Mesenchymal stem cell (in vitro differentiated cells and primary cell): ENCODE data around the gene PHETA1.
"Not testable (repeated sequence)": the region's sequence is repeated elsewhere in the genome, so short reads cannot be mapped to it uniquely, and the experiment has no call there.

ENCODE experiments used
- DNase-seq: peaks from one replicate; pipeline ENCODE4 v3.0.0-alpha.2; 2013
- H2AFZ ChIP-seq: one replicate; pipeline ENCODE4 v1.6.1; 2013; ENCODE audit warnings: low read depth, mild to moderate bottlenecking, control low read depth, inconsistent platforms, low read length, moderate library complexity
- H2AK5ac ChIP-seq: 2 replicates; pipeline ENCODE4 v1.6.1; 2013; ENCODE audit warnings: low read length, moderate library complexity, mild to moderate bottlenecking, inconsistent platforms; ENCODE audit not compliant: severe bottlenecking
- H2BK120ac ChIP-seq: one replicate; pipeline ENCODE4 v1.6.1; 2013; ENCODE audit warnings: low read depth, mild to moderate bottlenecking, inconsistent platforms, low read length, moderate library complexity
- H2BK12ac ChIP-seq, 2 experiments: one replicate each; pipeline ENCODE4 v1.6.1; 2013; ENCODE audit warnings: inconsistent platforms in 2 of 2, low read length in 2 of 2, mild to moderate bottlenecking in 2 of 2, moderate library complexity in 2 of 2, control low read depth in 1 of 2
- H2BK15ac ChIP-seq: one replicate; pipeline ENCODE4 v1.6.1; 2013; ENCODE audit warnings: mild to moderate bottlenecking, low read depth, inconsistent platforms; ENCODE audit not compliant: poor library complexity, severe bottlenecking
- H2BK5ac ChIP-seq: 2 replicates; pipeline ENCODE4 v1.6.1; 2013; ENCODE audit warnings: low read depth, mild to moderate bottlenecking, low read length, control low read depth, inconsistent platforms; ENCODE audit not compliant: poor library complexity, severe bottlenecking
- H3K14ac ChIP-seq, 2 experiments: one replicate each; pipeline ENCODE4 v1.6.1; 2013; ENCODE audit warnings: inconsistent platforms in 2 of 2, low read length in 2 of 2, control low read depth in 1 of 2, mild to moderate bottlenecking in 1 of 2, moderate library complexity in 1 of 2
- H3K18ac ChIP-seq, 2 experiments: one replicate each; pipeline ENCODE4 v1.6.1; 2013; ENCODE audit warnings: inconsistent platforms in 2 of 2, low read length in 2 of 2, control low read depth in 1 of 2, low read depth in 1 of 2, mild to moderate bottlenecking in 1 of 2
- H3K23ac ChIP-seq, 2 experiments: one replicate each; pipeline ENCODE4 v1.6.1; 2013; ENCODE audit warnings: inconsistent platforms in 2 of 2, low read length in 2 of 2, mild to moderate bottlenecking in 2 of 2, moderate library complexity in 2 of 2, control low read depth in 1 of 2
- H3K27ac ChIP-seq: 2 replicates; pipeline ENCODE4 v1.5.1; 2013; ENCODE audit warnings: mild to moderate bottlenecking, moderate library complexity, low read length, control low read depth, inconsistent platforms; ENCODE audit not compliant: poor library complexity, severe bottlenecking
- H3K27me3 ChIP-seq, 2 experiments: 2 replicates each; pipeline versions ENCODE4 v1.6.1 to v1.7.0; 2013; ENCODE audit warnings: low read length in 2 of 2, mild to moderate bottlenecking in 2 of 2, moderate library complexity in 2 of 2, control low read depth in 1 of 2, inconsistent platforms in 1 of 2; ENCODE audit not compliant: control insufficient read depth in 1 of 2, insufficient read depth in 1 of 2
- H3K36me3 ChIP-seq, 2 experiments: 2 replicates each; pipeline versions ENCODE4 v1.6.1 to v1.7.0; 2013; ENCODE audit warnings: low read length in 2 of 2, control low read depth in 1 of 2, inconsistent platforms in 1 of 2, low read depth in 1 of 2, mild to moderate bottlenecking in 1 of 2; ENCODE audit not compliant: insufficient read depth in 2 of 2, control insufficient read depth in 1 of 2
- H3K4ac ChIP-seq, 2 experiments: one replicate each; pipeline ENCODE4 v1.6.1; 2013; ENCODE audit warnings: inconsistent platforms in 2 of 2, low read length in 2 of 2, mild to moderate bottlenecking in 2 of 2, moderate library complexity in 2 of 2, control low read depth in 1 of 2, low read depth in 1 of 2
- H3K4me1 ChIP-seq: 2 replicates; pipeline ENCODE4 v1.6.1; 2013; ENCODE audit warnings: low read depth, low read length, control low read depth; ENCODE audit not compliant: control insufficient read depth, insufficient read depth
- H3K4me2 ChIP-seq: 2 replicates; pipeline ENCODE4 v1.6.1; 2013; ENCODE audit warnings: low read length, mild to moderate bottlenecking, inconsistent platforms; ENCODE audit not compliant: poor library complexity, severe bottlenecking
- H3K4me3 ChIP-seq, 2 experiments: 2 replicates each; pipeline versions ENCODE4 v1.5.1 to v1.7.0; 2013; ENCODE audit warnings: low read length in 2 of 2, mild to moderate bottlenecking in 2 of 2, control low read depth in 1 of 2, low read depth in 1 of 2; ENCODE audit not compliant: insufficient read depth in 1 of 2
- H3K79me1 ChIP-seq: replicated peaks from 2 replicates; pipeline ENCODE4 v1.6.1; 2013; ENCODE audit warnings: mild to moderate bottlenecking, control low read depth, low read length, inconsistent platforms; ENCODE audit not compliant: poor library complexity, severe bottlenecking
- H3K9ac ChIP-seq: 2 replicates; pipeline ENCODE4 v1.7.0; 2013; ENCODE audit warnings: mild to moderate bottlenecking, low read length, moderate library complexity
- H3K9me3 ChIP-seq: 2 replicates; pipeline ENCODE4 v1.7.0; 2013; ENCODE audit warnings: mild to moderate bottlenecking, low read length; ENCODE audit not compliant: control insufficient read depth
- H4K8ac ChIP-seq: one replicate; pipeline ENCODE4 v1.6.1; 2013; ENCODE audit warnings: inconsistent platforms, mild to moderate bottlenecking, low read length, moderate library complexity
- H4K91ac ChIP-seq: one replicate; pipeline ENCODE4 v1.6.1; 2013; ENCODE audit warnings: mild to moderate bottlenecking, low read length, inconsistent platforms
- WGBS: methylation state at CpG from one replicate; pipeline ENCODE4 v1.1.7; 2013; ENCODE audit warnings: mixed read lengths; 5-methylcytosine and 5-hydroxymethylcytosine counted together

PHETA1 gene

GRCh38 chr12:111379942-111380554 lies 11.2 kb upstream of the PHETA1 start:
- Histone ChIP-seq H2BK120ac (no peak overlapping the region), H2BK12ac (no peak overlapping the region), H3K4ac (no peak overlapping the region), H2AFZ (no peak overlapping the region), H3K36me3 (no peaks in the 10 kb centered on the region), H3K4me2 (no peak overlapping the region), H3K79me1 (no peaks in the 10 kb centered on the region), H3K18ac (no peak overlapping the region), H3K9me3 (no peaks in the 10 kb centered on the region), H3K27me3 (peaks cover 10 to 20% of the 10 kb centered on the region in 2 experiments), H3K27ac (no peak overlapping the region), H4K8ac (no peak overlapping the region), H3K23ac (no peak overlapping the region), H3K9ac (no peak overlapping the region), H3K4me1 (no peaks in the 10 kb centered on the region), H2AK5ac (no peak overlapping the region), H2BK15ac (no peak overlapping the region), H4K91ac (no peak overlapping the region), H3K14ac (no peak overlapping the region), H3K4me3 (no peak overlapping the region), H2BK5ac (no peak overlapping the region)
- WGBS, result 85% methylated on average over 5 of the region's 6 CpGs
- DNase-seq, result no peak

- Histone ChIP-seq H2BK120ac (no peak overlapping the region), H3K9me3 (no peaks in the 10 kb centered on the region), H3K27me3 (peaks cover 10 to 14% of the 10 kb centered on the region in 2 experiments), H3K4me1 (no peaks in the 10 kb centered on the region), H3K14ac (no peak overlapping the region), H4K91ac (no peak overlapping the region), H2BK12ac (no peak overlapping the region), H3K23ac (no peak overlapping the region), H3K4ac (no peak overlapping the region), H3K18ac (no peak overlapping the region), H3K79me1 (no peaks in the 10 kb centered on the region), H3K4me3 (no peak overlapping the region), H3K36me3 (no peaks in the 10 kb centered on the region), H3K9ac (no peak overlapping the region), H3K4me2 (no peak overlapping the region), H2AFZ (no peak overlapping the region), H2AK5ac (no peak overlapping the region), H3K27ac (no peak overlapping the region), H2BK15ac (no peak overlapping the region), H2BK5ac (no peak overlapping the region), H4K8ac (no peak overlapping the region)
- DNase-seq, result no peak
- WGBS, result 100% methylated on average over 1 of the region's 3 CpGs
These were observed 8.5 kb upstream of the PHETA1 start for GRCh38 chr12:111377440-111377839.

GRCh38 chr12:111373231-111373630 lies 4.3 kb upstream of the PHETA1 start:
- H2AK5ac ChIP-seq, H3K36me3 ChIP-seq, H2AFZ ChIP-seq: not testable (repeated sequence)

GRCh38 chr12:111369496-111370220 lies 763 bp upstream of the PHETA1 start:
- Histone ChIP-seq H2BK120ac (no peak overlapping the region), H3K27me3 (no peaks in the 10 kb centered on the region), H2BK15ac (no peak overlapping the region), H3K18ac (no peak overlapping the region), H2AK5ac (no peak overlapping the region), H2AFZ (peak overlapping the region; percentile 3), H2BK12ac (no peak overlapping the region), H3K4ac (peak overlapping the region in 1 of 2 experiments; percentile 32), H4K91ac (no peak overlapping the region), H2BK5ac (no peak overlapping the region), H4K8ac (peak overlapping the region; percentile 35), H3K4me2 (peak overlapping the region; percentile 95), H3K9ac (peak overlapping the region; percentile 89), H3K27ac (no peak overlapping the region), H3K4me1 (peaks cover 17% of the 10 kb centered on the region), H3K9me3 (no peaks in the 10 kb centered on the region), H3K23ac (no peak overlapping the region), H3K79me1 (peaks cover 24% of the 10 kb centered on the region), H3K14ac (no peak overlapping the region), H3K36me3 (peaks cover 11 to 14% of the 10 kb centered on the region in 2 experiments), H3K4me3 (peak overlapping the region; percentile 52 to 94)
- WGBS, result 76% methylated on average over 13 of the region's 13 CpGs
- DNase-seq, result no peak

More at GRCh38 chr12:111373231-111373630, 4.3 kb upstream of the PHETA1 start:
- H3K4me2 ChIP-seq, H4K91ac ChIP-seq, H3K18ac ChIP-seq, H3K14ac ChIP-seq, H3K4ac ChIP-seq, H2BK12ac ChIP-seq, H3K23ac ChIP-seq, H3K79me1 ChIP-seq, H2BK5ac ChIP-seq, H3K27ac ChIP-seq, H3K9ac ChIP-seq, H2BK15ac ChIP-seq, H3K27me3 ChIP-seq, DNase-seq, H3K4me1 ChIP-seq, H4K8ac ChIP-seq, H2BK120ac ChIP-seq, H3K9me3 ChIP-seq, H3K4me3 ChIP-seq: not testable (repeated sequence)
- 100% methylated on average over 1 of the region's 1 CpG for WGBS
